Testis (tissue), 3 donors: ENCODE measurements around the gene KLHL29. TPM values are rescaled to one million over a fixed set of nuclear protein-coding genes. Genes with fewer than 3 reads are reported as not detected.

Experiments
- DNase-seq: peaks from one replicate; pipeline ENCODE4 v3.0.0-alpha.2; 2019
- H3K27ac ChIP-seq, 2 donors: fragments of 200-600 bp; sonication (generic); one replicate each; pipeline ENCODE4 v1.5.1; 2019
- H3K27me3 ChIP-seq: fragments of 200-600 bp; sonication (generic); one replicate; pipeline ENCODE4 v1.5.1; 2019
- H3K36me3 ChIP-seq: fragments of 200-600 bp; sonication (generic); one replicate; pipeline ENCODE4 v1.5.1; 2017; ENCODE audit warnings: low read depth; ENCODE audit errors: missing control alignments
- H3K4me1 ChIP-seq: fragments of 200-600 bp; sonication (generic); one replicate; pipeline ENCODE4 v1.5.1; 2019
- H3K4me3 ChIP-seq, 2 donors: fragments of 200-600 bp; sonication (generic); one replicate each; pipeline ENCODE4 v1.5.1; 2017 to 2019
- H3K9me3 ChIP-seq: fragments of 200-600 bp; sonication (generic); one replicate; pipeline ENCODE4 v1.5.1; 2017
- POLR2A ChIP-seq: fragments of 450-650 bp; IDR thresholded peaks from one replicate; pipeline ENCODE4 v1.6.1; 2017; ENCODE audit warnings: antibody characterized with exemption, mild to moderate bottlenecking, moderate library complexity
- WGBS, 2 donors: methylation state at CpG; one replicate each; pipeline ENCODE4 v1.1.5; 2018; 5-methylcytosine and 5-hydroxymethylcytosine counted together
- intact Hi-C: fragments of 100-400 bp; cut with DNase I; formaldehyde crosslinking; loops from one replicate; pipeline ENCODE4 v1.15.1; 2023; ENCODE audit warnings: low total_unique reads
- polyA plus RNA-seq: library from polyadenylated mRNA; stranded (reverse); fragments of 350-450 nt; fragmentation: Illumina TruSeq; extraction: RNeasy Lipid Tissue Mini Kit (QIAGEN cat#74804); gene quantifications from one replicate; pipeline ENCODE4 v1.2.3, GENCODE V29; 2014; ENCODE audit warnings: low read depth, low replicate concordance; ENCODE audit not compliant: insufficient read depth
- total RNA-seq, 2 donors: library from RNA; depleted of rRNA; stranded (reverse); fragments of >200 nt; gene quantifications; one replicate each; pipeline ENCODE4 v1.2.3, GENCODE V29; 2016
- TF ChIP-seq, protein P1 (sequence below), 3 experiments: fragments of 450-650 bp in 2 of 3; fragments of 200-600 bp in 1 of 3; sonication (generic) in 1 of 3; IDR thresholded peaks; one replicate each; pipeline ENCODE4 v1.5.1; 2016 to 2019; ENCODE audit warnings: antibody characterized with exemption in 3 of 3, mild to moderate bottlenecking in 2 of 3, moderate library complexity in 1 of 3

Gene KLHL29
- total and polyA plus RNA-seq, 3 donors from 2014 or later = 3.3 to 10.9 (median 7.9) TPM

DNA sequence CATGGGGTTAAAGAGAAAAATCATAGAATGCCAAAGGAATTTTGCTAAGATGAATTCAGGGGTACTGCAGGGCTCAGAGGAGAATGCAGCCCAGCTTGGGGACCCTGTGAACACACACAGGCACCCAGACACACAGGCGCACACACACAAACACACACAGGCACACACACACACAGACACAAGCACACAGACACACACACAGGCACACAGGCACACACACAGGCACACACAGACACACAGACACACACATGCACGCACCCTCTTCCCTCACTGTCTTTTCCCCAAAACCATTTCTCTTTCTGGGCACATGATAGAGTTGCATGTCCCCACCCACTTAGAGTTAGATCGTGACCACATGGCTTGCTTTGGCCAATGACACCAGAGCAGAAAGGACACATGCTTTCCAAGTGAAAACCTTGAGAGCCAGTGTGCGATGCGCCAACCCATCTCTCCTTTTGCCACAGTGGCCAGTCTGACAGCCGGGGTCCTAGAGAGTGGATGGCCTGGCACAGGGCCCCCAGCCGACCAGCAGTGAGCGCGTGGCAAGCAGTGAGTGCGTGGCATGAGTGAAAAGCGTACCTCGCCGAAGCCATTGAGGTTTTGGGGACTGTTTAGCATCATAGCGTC, 163.3 kb downstream of the KLHL29 start:
- Histone ChIP-seq H3K4me1 (peaks cover 14% of the 10 kb centered on the region), H3K4me3 (no peak overlapping the region), H3K27ac (peak overlapping the region in 1 of 2 donors; percentile 36), H3K27me3 (no peaks in the 10 kb centered on the region), H3K9me3 (no peaks in the 10 kb centered on the region), H3K36me3 (no peaks in the 10 kb centered on the region)
- WGBS, 2 donors = 91 to 98% methylated on average over 13 to 14 of the region's 14 CpGs
- TF ChIP-seq POLR2A = no peak
- TF ChIP-seq, protein P1, sequence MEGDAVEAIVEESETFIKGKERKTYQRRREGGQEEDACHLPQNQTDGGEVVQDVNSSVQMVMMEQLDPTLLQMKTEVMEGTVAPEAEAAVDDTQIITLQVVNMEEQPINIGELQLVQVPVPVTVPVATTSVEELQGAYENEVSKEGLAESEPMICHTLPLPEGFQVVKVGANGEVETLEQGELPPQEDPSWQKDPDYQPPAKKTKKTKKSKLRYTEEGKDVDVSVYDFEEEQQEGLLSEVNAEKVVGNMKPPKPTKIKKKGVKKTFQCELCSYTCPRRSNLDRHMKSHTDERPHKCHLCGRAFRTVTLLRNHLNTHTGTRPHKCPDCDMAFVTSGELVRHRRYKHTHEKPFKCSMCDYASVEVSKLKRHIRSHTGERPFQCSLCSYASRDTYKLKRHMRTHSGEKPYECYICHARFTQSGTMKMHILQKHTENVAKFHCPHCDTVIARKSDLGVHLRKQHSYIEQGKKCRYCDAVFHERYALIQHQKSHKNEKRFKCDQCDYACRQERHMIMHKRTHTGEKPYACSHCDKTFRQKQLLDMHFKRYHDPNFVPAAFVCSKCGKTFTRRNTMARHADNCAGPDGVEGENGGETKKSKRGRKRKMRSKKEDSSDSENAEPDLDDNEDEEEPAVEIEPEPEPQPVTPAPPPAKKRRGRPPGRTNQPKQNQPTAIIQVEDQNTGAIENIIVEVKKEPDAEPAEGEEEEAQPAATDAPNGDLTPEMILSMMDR (IDR thresholded peaks at IDR 0.05) = no peak
- DNase-seq = no peak
- intact Hi-C loops = no loop called here

DNA sequence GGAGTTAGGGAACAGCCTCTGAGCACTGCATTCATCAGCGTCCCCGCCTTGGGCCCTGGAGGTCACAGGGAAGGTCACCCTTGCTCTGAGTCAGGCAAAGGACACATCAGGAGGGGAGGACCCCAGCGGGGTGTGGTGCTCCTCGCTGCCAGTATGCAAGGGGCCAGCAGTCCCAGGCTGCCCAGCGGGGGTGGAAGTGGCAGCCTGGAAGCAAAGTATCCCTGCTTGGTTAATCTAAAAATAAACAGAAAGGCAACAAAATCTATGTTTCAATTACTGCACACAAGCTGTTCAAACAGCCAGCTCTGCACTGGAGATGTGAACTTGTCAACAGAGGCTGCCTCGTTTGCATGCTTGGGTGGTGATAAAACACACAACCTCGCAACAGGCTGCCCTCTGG, 164.1 kb downstream of the KLHL29 start:
- Histone ChIP-seq H3K9me3 (no peaks in the 10 kb centered on the region), H3K27ac (peak overlapping the region; percentile 36 to 44), H3K4me1 (peaks cover 20% of the 10 kb centered on the region), H3K36me3 (no peaks in the 10 kb centered on the region), H3K27me3 (no peaks in the 10 kb centered on the region), H3K4me3 (no peak overlapping the region)
- TF ChIP-seq, protein P1 (IDR thresholded peaks at IDR 0.05) = no peak
- no peak for TF ChIP-seq POLR2A
- peak; percentile 61 for DNase-seq
- intact Hi-C loops = no loop called here
- 64 to 82% methylated on average over 5 to 7 of the region's 7 CpGs for WGBS, 2 donors

DNA sequence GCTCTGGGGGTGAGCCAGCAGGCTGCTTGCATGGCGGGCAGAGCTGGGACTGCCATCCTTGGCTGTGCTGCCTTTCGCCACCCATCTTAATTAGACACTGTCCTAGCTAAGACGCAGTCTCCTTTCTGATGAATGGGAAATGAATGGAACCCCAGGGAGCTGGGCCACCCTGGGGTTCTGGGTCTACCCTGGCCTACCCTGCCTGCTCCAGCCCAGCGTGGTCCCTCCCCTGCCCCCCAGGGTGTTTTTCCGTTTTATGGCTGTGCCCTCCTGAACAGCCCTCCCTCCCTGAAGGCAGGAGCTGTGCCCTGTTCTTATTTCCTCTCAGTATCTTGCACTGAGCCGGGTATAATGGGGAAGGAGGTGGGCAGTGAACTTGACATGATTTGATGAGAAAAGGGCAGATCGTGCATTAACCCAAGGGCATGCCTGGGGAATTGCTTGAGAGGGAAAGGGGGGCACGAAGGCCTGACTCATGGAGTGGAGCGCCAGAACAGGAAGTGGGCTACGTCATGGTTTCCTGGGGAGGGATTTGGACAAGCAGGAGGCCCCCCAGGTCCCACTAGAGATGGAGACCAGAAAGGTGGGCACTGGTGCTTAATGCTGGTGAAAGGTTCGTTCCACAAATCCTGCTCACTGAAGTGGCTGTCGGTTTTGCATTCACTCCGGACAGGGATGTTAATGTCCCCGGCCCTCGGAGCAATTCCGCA, 165.0 kb downstream of the KLHL29 start:
- Histone ChIP-seq H3K36me3 (no peaks in the 10 kb centered on the region), H3K27me3 (no peaks in the 10 kb centered on the region), H3K4me1 (peaks cover 25% of the 10 kb centered on the region), H3K4me3 (no peak overlapping the region), H3K27ac (peak overlapping the region; percentile 44 to 55), H3K9me3 (no peaks in the 10 kb centered on the region)
- intact Hi-C loops = no loop called here
- WGBS, 2 donors = 86 to 87% methylated on average over 14 to 16 of the region's 16 CpGs
- TF ChIP-seq, protein P1 (IDR thresholded peaks at IDR 0.05) = no peak
- TF ChIP-seq POLR2A = no peak
- no peak for DNase-seq

DNA sequence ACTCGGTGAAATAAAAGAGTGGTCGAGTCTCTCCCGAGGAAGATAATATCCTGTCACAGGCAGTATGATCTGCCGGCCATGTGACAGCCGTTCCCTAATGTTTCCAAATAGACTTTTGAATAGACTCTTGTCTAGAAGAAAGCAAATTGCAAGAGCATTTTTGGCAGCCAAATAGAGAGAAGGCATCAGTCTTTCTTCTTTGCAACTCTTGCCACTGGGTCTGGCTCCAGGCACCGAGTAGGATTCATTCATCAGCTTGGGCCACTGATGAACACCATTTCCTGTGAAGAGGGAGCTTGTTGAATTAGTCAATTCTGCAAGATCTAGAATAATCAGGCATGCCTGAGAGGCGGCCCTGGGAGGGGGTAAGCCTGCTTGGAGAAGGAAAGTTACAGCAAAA, 165.6 kb downstream of the KLHL29 start:
- DNase-seq = peak; percentile 37
- Histone ChIP-seq H3K4me1 (peaks cover 25% of the 10 kb centered on the region), H3K27me3 (no peaks in the 10 kb centered on the region), H3K27ac (no peak overlapping the region), H3K36me3 (no peaks in the 10 kb centered on the region), H3K9me3 (no peaks in the 10 kb centered on the region), H3K4me3 (no peak overlapping the region)
- TF ChIP-seq, protein P1 (IDR thresholded peaks at IDR 0.05) = no peak
- TF ChIP-seq POLR2A = no peak
- WGBS, 2 donors = 63 to 87% methylated on average over 7 of the region's 7 CpGs
- intact Hi-C loops = no loop called here

DNA sequence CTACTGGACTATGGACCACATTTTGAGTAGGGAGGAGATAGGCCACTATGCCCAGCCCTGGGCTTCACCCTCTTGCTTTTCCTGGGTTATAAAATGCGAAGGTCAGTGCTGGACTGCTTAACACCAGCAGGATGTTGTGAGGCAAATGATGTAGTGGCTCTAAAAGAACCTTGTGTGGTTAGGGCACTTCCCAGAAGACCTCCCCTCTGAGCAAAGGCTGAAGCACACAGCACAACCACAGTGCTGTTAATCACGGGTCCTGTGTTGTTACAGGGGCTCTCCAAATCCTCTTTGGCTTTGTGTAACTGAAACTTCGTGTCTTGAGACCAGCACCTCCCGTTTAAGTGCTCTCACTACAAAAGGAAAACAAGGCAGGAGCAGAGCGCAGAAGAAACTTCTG, 166.9 kb downstream of the KLHL29 start:
- TF ChIP-seq, protein P1 (IDR thresholded peaks at IDR 0.05) = no peak
- intact Hi-C loops = no loop called here
- 83 to 89% methylated on average over 5 of the region's 5 CpGs for WGBS, 2 donors
- Histone ChIP-seq H3K27ac (no peak overlapping the region), H3K4me1 (peaks cover 25% of the 10 kb centered on the region), H3K9me3 (no peaks in the 10 kb centered on the region), H3K36me3 (no peaks in the 10 kb centered on the region), H3K27me3 (no peaks in the 10 kb centered on the region), H3K4me3 (no peak overlapping the region)
- DNase-seq = no peak
